Kidney (tissue), 14 donors: ENCODE results near the gene ZNF554. TPM values are rescaled to one million over a fixed set of nuclear protein-coding genes. Genes with fewer than 3 reads are reported as not detected.

Experiments
- DNase-seq, 5 donors: peaks; one replicate each; pipeline ENCODE4 v3.0.0-alpha.2; 2013 to 2020
- FAIRE-seq: peaks from 2 replicates; lab custom pipeline; 2012; peaks lifted over from hg19 to GRCh38; lab: Jason Lieb, UNC
- H3K27ac ChIP-seq, 2 donors: one replicate each; pipeline ENCODE4 v1.7.0; 2013; ENCODE audit warnings: low read depth in 2 of 2, low read length in 2 of 2, inconsistent platforms in 1 of 2
- H3K27me3 ChIP-seq: one replicate; pipeline ENCODE4 v1.7.1; 2013; ENCODE audit warnings: low read length, inconsistent platforms; ENCODE audit not compliant: control insufficient read depth, insufficient read depth
- H3K36me3 ChIP-seq, 3 donors: one replicate each; pipeline versions ENCODE4 v1.7.0 to v1.7.1; 2013; ENCODE audit warnings: low read length in 3 of 3, control low read depth in 1 of 3, inconsistent platforms in 1 of 3; ENCODE audit not compliant: insufficient read depth in 3 of 3, control insufficient read depth in 2 of 3
- H3K4me1 ChIP-seq, 3 donors: one replicate each; pipeline versions ENCODE4 v1.7.0 to v1.7.1; 2013; ENCODE audit warnings: low read length in 3 of 3, inconsistent platforms in 1 of 3, low read depth in 1 of 3; ENCODE audit not compliant: control insufficient read depth in 2 of 3, insufficient read depth in 2 of 3
- H3K4me3 ChIP-seq, 3 donors: one replicate each; pipeline versions ENCODE4 v1.7.0 to v1.8.1; 2013; ENCODE audit warnings: low read length in 3 of 3, control low read depth in 1 of 3, inconsistent platforms in 1 of 3
- H3K9ac ChIP-seq, 3 donors: one replicate each; pipeline versions ENCODE4 v1.7.0 to v1.7.1; 2013; ENCODE audit warnings: low read length in 3 of 3, control low read depth in 1 of 3, inconsistent platforms in 1 of 3
- H3K9me3 ChIP-seq, 3 donors: one replicate each; pipeline versions ENCODE4 v1.7.0 to v1.7.1; 2013; ENCODE audit warnings: low read length in 3 of 3, control low read depth in 1 of 3, inconsistent platforms in 1 of 3; ENCODE audit not compliant: control insufficient read depth in 2 of 3, insufficient read depth in 1 of 3
- intact Hi-C: fragments of 100-400 bp; cut with DNase I; formaldehyde crosslinking; loops from one replicate; pipeline ENCODE4 v1.11.1; 2022
- polyA plus RNA-seq: library from polyadenylated mRNA; stranded (reverse); fragments of 350-450 nt; fragmentation: Illumina TruSeq; extraction: RNeasy Lipid Tissue Mini Kit (QIAGEN cat#74804); gene quantifications from one replicate; pipeline ENCODE4 v1.2.3, GENCODE V29; 2014; ENCODE audit warnings: low read depth, low replicate concordance; ENCODE audit not compliant: insufficient read depth
- total RNA-seq: library from RNA; stranded (reverse); fragmentation: NEBNext Ultra II Directional; extraction: Animal tissue kit (Norgen Biotek cat#: 25700); gene quantifications from one replicate; pipeline ENCODE4 v1.2.1, GENCODE V29; 2021
- TF ChIP-seq, protein P1 (sequence below): IDR thresholded peaks from 3 replicates; pipeline ENCODE4 v1.5.1; 2012; ENCODE audit warnings: mild to moderate bottlenecking, moderate library complexity, borderline replicate concordance; ENCODE audit not compliant: insufficient read depth; ENCODE audit errors: extremely low read depth
- donor health status: control.
- donor health status: control.
- donor health status: control.
- donor health status: control.
- donor health status: control.
- donor health status: DM: yes; HTN: yes; CAD: no.
- donor health status: Normal renal cell carcinoma (clear cell type).

ZNF554 gene
- total and polyA plus RNA-seq, 2 donors from 2014 or later = 3.6 to 6.9 TPM

DNA sequence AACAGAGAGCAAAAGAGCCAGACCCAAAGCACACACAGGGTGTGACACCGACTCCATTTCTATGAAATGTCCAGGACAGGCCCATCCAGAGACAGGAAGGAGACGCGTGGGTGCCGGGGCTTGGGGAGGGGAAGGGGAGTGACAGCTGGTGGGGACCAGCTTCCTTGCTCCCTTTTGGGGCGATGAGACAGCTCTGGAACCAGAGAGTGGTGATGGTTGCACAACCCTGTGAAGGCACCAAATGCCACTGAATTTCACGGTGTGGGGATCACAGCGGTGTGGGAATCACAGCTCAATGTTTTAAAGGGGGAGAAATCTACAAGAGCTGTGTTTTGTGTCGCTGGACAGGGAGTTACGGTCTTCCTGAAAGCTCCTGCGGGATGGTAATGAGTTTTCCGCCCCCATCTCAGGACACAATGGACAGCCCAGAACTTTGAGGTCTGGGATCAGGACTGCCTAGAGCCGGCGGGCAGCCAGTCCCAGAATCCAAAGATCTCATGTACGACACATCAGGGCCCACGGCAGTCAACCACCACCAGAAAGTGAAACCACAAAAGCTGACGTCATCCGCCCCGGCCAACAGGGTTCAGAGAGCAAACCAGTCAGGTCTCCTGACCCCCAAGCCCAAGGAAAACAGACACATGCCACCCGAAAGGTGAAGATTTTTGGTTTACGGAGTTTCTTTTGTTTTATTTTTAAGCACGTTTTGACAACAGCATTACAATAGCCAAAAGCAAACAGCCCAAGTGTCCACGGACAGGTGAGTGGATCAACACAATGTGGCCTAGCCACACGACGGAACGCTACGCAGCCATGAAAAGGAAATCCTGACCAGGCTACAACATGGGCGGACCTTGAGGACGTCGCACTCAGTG is 43.9 kb upstream of the ZNF554 start:
- DNase-seq = peak in 1 of 5 donors; percentile 31

DNA sequence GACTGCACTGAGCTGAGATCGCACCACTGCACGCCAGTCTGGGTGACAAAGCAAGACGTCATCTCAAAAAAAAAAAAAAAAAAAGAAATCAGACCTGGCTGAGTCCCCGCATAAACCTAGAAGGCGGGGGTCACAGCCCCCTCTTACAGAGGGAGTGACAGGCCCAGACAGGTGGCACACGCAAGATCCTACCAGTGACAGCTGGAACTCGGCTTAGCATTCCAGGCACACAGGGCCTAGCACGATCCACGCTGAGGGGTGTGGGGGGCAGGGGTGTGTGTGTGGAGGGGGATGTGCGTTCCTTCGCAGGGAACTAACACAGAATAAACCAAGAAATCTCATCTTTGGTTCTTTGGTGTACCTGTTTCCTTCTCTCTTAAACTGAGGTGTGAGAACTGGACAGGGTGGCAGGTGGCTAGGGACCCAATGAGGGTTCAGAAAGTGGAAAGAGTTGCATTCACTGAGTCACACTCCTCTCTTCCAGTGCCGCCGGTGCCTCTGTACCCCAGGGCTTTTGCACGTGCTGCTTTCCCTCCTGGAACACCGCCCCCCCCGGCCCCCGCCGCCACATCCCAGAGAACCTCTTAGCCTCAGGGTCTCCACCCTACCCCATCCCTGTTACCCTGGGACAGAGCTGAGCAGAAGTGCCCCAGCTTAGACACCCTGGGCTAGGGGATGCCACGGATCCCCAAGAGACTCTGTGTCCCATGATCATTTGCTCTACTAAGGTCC is 41.5 kb upstream of the ZNF554 start:
- Histone ChIP-seq H3K4me3 (no peak overlapping the region), H3K9ac (no peak overlapping the region), H3K27me3 (no peaks in the 10 kb centered on the region), H3K27ac (no peak overlapping the region), H3K36me3 (no peaks in the 10 kb centered on the region), H3K9me3 (no peaks in the 10 kb centered on the region), H3K4me1 (peaks cover 0 to 37% (median 24%) of the 10 kb centered on the region in 3 donors)
- TF ChIP-seq, protein P1, sequence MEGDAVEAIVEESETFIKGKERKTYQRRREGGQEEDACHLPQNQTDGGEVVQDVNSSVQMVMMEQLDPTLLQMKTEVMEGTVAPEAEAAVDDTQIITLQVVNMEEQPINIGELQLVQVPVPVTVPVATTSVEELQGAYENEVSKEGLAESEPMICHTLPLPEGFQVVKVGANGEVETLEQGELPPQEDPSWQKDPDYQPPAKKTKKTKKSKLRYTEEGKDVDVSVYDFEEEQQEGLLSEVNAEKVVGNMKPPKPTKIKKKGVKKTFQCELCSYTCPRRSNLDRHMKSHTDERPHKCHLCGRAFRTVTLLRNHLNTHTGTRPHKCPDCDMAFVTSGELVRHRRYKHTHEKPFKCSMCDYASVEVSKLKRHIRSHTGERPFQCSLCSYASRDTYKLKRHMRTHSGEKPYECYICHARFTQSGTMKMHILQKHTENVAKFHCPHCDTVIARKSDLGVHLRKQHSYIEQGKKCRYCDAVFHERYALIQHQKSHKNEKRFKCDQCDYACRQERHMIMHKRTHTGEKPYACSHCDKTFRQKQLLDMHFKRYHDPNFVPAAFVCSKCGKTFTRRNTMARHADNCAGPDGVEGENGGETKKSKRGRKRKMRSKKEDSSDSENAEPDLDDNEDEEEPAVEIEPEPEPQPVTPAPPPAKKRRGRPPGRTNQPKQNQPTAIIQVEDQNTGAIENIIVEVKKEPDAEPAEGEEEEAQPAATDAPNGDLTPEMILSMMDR = no peak
- FAIRE-seq (no peak), DNase-seq (no peak)
- intact Hi-C loops = no loop called here

More for the DNA sequence above, 43.9 kb upstream of the ZNF554 start:
- intact Hi-C loops = no loop called here
- Histone ChIP-seq H3K27me3 (no peaks in the 10 kb centered on the region), H3K27ac (peak overlapping the region; percentile 93), H3K4me3 (peak overlapping the region in 2 of 3 donors; percentile 33 to 50), H3K9ac (peak overlapping the region in 2 of 3 donors; percentile 15 to 64), H3K36me3 (no peaks in the 10 kb centered on the region), H3K9me3 (no peaks in the 10 kb centered on the region), H3K4me1 (peaks cover 0 to 32% (median 18%) of the 10 kb centered on the region in 3 donors)
- FAIRE-seq = no peak
- TF ChIP-seq, protein P1 = no peak

DNA sequence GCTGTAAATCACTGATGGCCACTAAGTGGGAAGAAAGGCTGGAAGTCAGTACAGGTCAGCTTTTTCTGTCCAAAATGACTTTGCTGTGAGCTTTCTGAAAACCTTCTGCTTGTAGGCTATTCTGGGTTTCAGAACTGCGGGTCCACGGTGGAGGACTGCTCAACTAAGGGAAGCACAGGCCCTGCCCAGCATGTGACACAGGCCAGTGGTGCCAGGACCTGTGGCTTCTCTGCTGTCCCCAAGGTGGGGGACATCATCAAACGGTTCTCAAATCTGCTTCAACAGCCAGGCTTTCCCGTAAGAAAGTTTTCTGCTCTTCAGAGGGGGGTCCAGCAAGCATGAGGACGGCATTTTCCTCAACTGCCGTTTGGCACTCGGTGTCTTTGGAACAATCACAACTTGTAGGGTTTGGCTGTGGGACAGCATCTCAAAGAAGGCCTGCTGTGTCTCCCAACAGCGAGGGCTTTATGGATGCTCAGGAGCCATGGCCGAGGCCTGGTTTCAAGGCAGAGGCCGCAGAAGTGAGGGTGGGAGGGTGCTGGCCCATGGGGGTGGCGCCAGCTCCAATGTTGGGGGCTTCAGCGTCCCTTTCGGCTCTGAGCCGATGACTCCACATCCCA is 40.4 kb upstream of the ZNF554 start:
- FAIRE-seq = no peak
- no peak for DNase-seq
- no peaks in the 10 kb centered on the region for H3K27me3 ChIP-seq
- no peaks in the 10 kb centered on the region for H3K9me3 ChIP-seq
- intact Hi-C loops = no loop called here
- H3K4me3 ChIP-seq = no peak overlapping the region
- peaks cover 0 to 39% (median 30%) of the 10 kb centered on the region in 3 donors for H3K4me1 ChIP-seq
- TF ChIP-seq, protein P1 = no peak
- peak overlapping the region; percentile 32 to 45 for H3K27ac ChIP-seq
- H3K36me3 ChIP-seq = no peaks in the 10 kb centered on the region
- H3K9ac ChIP-seq = no peak overlapping the region
